NCI-H1417 treated with DMSO at 0.1 percent for 48 hours (cell line): ENCODE measurements around the gene BCL2L2.
"Not testable (repeated sequence)": the region's sequence is repeated elsewhere in the genome, so short reads cannot be mapped to it uniquely, and the experiment has no call there.

Experiments
- DNase-seq: peaks from one replicate; lab custom pipeline; 2025; lab: John Stamatoyannopoulos, UW

Gene BCL2L2

GRCh38 chr14:23324455-23324846, 17.8 kb downstream of the BCL2L2 start:
- no peak for DNase-seq

- no peak for DNase-seq
Observed at GRCh38 chr14:23324993-23325392, 18.4 kb downstream of the BCL2L2 start.

DNA sequence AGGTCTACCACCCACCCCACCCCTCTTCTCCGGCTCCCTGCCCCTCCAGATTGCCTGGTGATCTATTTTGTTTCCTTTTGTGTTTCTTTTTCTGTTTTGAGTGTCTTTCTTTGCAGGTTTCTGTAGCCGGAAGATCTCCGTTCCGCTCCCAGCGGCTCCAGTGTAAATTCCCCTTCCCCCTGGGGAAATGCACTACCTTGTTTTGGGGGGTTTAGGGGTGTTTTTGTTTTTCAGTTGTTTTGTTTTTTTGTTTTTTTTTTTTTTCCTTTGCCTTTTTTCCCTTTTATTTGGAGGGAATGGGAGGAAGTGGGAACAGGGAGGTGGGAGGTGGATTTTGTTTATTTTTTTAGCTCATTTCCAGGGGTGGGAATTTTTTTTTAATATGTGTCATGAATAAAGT, 19.1 kb downstream of the BCL2L2 start:
- not testable (repeated sequence) for DNase-seq

DNA sequence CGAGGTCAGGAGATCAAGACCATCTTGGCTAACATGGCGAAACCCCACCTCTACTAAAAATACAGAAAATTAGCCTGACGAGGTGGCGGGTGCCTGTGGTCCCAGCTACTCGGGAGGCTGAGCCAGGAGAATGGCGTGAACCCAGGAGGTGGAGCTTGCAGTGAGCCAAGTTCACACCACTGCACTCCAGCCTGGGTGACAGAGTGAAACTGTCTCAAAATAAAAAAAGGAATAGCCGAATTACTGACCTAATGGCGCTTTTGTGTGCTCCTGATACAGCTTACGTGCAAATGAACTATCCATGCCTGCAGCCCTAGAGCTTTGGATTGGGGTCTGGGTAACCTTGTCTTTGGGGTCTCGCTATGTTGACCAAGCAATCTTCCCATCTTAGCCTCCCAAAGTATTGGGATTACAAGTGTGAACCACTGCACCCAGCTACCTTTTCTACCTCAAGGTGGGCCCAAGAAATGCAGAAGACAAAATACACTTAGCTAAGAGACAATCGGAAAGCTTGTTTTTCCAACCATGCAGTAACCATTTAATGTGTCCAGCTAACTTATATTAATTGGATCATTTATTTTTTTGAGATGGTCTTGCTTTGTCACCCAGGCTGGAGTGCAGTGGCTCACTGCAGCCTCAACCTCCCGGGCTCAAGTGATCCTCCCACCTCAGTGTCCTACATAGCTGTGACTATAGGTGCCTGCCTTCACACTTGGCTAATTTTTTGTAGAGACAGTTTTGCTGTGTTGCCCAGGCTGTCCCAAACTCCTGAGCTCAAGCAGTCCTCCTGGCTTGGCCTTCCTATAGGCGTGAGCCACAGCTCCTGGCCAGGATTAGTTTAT, 20.1 kb downstream of the BCL2L2 start:
- DNase-seq: no peak

DNA sequence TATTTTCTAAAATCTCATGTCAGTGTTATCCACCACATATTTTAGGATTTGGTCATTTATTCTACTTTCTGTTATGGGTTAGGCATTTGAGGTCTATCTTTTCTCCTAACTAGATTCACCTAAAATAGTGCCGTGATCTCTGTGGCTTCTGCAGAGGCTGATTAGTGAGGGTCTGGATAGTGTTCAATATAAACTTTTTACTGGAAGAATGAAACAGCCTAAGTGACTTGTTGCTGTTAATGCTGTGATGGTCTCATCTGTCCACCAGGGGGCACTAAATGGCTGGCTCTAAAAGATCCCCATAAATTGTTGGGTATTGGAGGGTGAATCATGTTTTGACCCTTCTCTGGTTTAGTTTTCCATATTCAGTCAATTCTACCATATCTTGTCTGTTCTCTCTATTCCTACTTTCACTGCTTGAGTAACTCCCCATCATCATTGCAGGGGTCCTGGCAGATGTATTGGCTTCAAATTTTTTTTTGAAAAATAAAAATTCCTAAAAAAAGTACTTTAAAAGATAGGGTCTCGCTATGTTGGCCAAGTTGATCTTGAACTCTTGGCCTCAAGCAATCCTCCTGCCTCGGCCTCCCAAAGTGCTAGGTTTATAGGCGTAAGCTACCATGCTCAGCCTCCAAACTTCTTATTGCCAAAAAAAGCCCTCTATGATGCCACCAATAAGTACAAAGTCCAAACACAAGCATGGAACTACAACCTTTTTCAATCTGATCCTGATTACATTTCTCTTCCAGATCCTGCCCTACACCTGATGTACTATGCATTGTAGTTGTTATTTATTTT, 21.5 kb downstream of the BCL2L2 start:
- peak; percentile 56 for DNase-seq

DNA sequence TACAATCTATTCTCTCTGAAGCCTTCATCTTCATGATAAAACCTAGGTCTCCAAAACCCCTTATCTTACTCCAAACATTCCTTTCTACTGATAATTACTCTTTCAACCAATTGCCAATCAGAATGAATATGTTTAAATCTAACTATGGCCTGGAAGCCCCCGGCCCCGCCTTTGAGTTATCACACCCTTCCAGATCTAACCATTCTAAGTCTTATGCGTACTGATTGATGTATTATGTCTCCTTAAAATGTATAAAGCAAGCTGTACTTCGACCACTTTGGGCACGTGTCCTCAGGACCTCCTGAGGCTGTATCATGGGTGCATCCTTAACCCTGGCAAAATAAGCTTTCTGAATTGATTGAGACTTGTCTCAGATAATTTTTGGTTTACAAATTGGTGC, 29.0 kb downstream of the BCL2L2 start:
- DNase-seq: no peak

DNA sequence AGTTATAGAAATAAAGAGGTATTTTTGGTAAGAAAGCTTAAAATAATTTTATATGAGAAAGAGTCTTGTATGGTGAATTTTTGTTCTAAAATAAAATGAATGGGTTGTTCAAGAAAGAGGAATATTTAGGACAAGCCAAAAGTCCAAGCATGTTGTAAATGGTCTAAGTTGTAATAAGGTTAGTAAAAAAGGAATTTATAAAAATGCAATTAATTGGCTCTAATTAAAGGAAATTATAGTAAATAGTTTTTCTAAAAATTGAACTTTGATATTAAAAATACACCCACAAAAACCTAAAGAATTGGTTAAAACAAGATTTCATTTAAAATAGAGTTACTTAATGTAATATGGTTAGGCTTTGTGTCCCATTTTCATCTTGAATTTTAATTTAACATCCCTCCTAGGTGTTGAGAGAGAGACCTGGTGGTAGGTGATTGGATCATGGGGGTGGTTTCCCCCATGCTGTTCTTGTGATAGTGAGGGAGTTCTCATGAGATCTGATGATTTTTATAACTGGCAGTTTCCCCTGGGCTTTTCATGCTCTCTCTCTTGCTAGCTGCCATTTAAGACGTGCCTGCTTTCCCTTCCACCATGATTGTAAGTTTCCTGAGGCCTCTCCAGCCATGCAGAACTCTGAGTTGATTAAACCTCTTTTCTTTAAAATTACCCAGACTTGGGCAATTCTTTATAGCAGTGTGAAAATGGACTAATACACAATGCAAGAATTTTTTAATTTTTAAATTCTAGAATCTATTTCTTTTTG, 33.1 kb downstream of the BCL2L2 start:
- no peak for DNase-seq

- no peak for DNase-seq
Observed at GRCh38 chr14:23344481-23344880, 37.8 kb downstream of the BCL2L2 start.

- no peak for DNase-seq
Observed at GRCh38 chr14:23345987-23346692, 39.5 kb downstream of the BCL2L2 start.

DNA sequence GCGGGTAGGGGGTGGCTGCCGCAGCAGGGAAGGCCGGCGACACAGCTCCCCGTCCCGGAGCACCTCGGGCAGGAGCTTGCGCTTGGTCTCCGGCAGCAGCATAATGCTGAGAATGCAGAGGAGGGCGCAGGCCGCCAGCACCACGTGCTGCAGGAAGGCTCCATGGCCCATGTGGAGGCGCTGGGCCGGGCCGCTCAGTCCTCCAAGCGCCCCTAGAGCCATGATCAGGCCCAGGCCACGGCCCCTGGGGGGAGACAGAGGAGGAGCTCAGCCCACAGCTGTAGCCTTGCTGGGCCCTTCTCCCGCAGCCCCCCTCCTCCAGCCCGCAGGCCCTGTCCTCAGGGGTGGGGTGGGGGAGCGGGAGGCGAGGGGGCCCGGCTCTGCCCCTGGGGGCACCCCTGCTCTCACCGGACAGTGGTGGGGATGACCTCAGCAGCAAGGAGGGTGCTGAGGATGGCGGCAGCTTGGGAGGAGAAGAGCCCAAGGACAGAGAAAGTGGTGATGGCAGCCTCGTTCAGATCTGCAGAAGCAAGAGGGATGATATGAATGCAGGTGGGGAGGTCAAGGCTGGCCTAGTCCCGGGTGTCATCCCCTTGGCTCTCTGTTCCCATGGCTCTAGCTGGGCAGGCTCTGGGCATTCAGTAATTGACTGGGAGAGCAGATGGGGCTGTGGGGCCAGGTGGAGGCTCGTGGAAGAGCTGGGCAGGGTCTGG, 40.2 kb downstream of the BCL2L2 start:
- DNase-seq: no peak

- DNase-seq: no peak
Observed at GRCh38 chr14:23347406-23348296, 41.0 kb downstream of the BCL2L2 start.

DNA sequence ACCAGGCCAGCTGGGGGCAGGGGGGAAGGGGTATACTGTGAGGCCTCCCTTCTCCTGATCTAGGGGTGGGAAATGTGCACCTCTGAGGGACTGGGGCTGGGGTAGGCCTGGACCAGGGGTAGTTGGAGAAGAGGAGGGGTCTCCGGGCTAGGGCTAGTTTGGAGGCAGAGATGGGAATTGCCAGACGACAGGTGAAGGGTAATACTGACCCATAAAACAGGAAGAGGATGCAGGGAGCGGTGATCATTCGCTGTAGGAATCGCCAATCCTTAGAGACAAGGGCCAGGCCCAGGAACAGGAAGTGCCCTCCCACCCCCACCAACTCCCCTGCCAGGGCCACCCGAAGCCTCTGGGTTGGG, 41.6 kb downstream of the BCL2L2 start:
- no peak for DNase-seq

DNA sequence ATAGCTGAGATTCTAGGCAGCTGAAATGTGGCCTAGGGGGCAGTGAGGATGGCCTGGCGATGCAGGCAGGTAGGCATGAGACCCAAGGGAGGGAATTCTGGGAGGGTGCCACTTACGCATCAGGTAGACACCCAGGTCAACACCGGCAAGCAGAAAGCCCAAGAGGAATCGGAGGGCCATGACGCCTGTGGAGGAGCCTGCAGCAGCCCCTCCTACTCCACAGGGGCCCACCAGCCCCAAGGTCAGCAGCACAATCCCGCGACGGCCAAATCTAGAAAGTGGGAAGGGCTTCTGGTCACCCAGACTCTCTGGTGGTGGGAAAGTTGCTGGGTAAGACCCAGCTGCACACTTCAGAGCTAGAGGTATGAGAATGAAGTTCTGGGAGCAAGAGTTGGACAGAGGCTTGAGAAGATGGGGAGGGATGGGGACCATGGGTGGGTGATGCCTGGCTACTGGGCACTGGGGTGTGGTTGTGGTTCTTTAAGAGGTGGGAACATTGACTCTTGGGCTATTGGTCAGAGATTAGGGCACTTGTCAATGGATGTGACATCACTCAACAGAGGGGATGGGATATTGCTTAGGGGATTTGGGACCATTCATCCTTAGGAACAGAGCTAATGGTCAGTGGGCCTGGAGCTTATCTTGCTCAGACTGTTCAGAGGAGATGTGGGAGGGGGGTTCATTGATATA, 42.7 kb downstream of the BCL2L2 start:
- no peak for DNase-seq

- DNase-seq: no peak
Observed at GRCh38 chr14:23351681-23352505, 45.3 kb downstream of the BCL2L2 start.

DNA sequence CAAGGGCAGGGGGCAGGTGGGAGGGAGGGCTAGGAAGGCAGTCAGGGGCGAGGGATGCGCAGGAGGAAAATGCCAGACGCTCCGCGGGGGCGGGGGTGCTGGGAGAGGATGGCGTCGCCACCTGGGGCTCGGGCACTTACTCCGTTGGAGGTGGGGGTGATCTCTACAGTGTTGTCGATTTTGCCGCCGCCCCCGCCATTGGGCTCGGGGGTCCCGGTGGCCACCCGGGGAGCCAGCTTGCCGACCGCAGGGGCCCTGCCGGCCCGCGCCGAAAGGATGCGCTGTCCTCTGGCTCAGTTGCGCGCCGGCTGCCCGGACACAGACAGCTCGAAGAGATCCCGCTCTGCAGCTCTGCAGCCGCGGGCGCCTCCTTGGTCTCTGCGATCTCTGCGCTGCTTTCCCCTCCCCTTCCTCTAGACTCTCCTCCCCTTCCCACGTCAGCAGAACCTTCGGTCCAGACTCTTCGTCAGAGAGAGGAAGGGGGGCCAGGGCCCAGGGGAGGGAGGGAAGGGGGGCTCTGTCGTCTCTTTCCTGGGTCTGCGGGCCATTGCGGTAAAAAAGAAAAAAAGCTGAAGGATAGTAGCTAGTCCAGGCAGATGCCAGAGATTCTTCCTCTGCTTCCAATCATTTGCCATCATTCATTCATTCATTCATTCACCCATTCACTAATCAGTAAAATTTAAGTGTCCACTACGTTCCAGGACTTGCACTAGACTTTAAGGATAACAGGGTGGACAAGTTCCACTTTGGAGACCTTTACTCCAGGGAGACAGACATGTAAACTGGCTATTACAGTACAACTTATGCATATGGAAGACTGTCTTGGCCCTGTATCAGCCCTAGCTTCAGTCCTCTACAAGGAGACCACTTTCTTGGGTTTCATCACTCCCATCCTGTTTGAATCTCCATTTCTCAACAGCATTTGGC, 46.1 kb downstream of the BCL2L2 start, which contains the start of gene SLC22A17:
SLC22A17 (minus strand) TSS at position 382 of the 927 bp plus-strand sequence.
- peak; percentile 34 for DNase-seq

- no peak for DNase-seq
Observed at GRCh38 chr14:23353433-23353780, 46.8 kb downstream of the BCL2L2 start.

DNA sequence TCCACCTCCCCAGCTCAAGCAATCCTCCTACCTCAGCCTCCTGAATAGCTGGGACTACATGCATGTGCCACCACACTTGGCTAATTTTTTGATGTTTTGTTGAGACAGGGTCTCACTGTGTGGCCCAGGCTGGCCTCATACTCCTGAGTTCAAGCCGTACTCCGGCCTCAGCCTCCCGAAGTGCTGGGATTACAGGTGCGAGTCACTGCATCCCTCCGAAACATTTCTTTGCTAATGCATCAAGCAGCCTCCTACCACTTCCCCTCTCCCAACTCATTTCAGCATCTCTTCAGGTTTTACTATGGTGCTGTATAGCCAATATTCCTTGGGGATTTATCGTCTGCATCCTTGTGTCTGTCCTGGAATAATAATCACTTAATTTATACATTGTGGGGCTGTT, 48.4 kb downstream of the BCL2L2 start:
- DNase-seq: no peak
